COR-L47 (cell line): Measurements from ENCODE around the gene AMIGO1.

Experiments used
- DNase-seq: peaks from one replicate; lab custom pipeline; 2025; lab: John Stamatoyannopoulos, UW

Gene AMIGO1

GRCh38 chr1:109502364-109502851, 7.1 kb downstream of the AMIGO1 start:
- DNase-seq, result no peak

GRCh38 chr1:109501644-109502363, 7.7 kb downstream of the AMIGO1 start:
- DNase-seq, result no peak

GRCh38 chr1:109500941-109501381, 8.6 kb downstream of the AMIGO1 start:
- DNase-seq, result no peak

GRCh38 chr1:109499661-109500536, 9.6 kb downstream of the AMIGO1 start:
- DNase-seq, result peak; percentile 35

- DNase-seq, result no peak
These were observed 10.4 kb downstream of the AMIGO1 start for GRCh38 chr1:109499081-109499480.

GRCh38 chr1:109498161-109498801, 11.2 kb downstream of the AMIGO1 start:
- peak; percentile 34 for DNase-seq

GRCh38 chr1:109497449-109498160, 11.9 kb downstream of the AMIGO1 start:
- DNase-seq, result no peak

GRCh38 chr1:109495738-109496137, 13.8 kb downstream of the AMIGO1 start:
- DNase-seq, result no peak

- DNase-seq, result peak; percentile 72
These were observed 15.6 kb downstream of the AMIGO1 start, which contains the start of gene CYB561D1 for GRCh38 chr1:109493805-109494539. CYB561D1 (plus strand) TSS chr1:109494094; CDS start chr1:109494140, 46 bp downstream.

- DNase-seq, result no peak
These were observed 16.3 kb downstream of the AMIGO1 start for GRCh38 chr1:109493227-109493626.

- DNase-seq, result no peak
These were observed 16.7 kb downstream of the AMIGO1 start for GRCh38 chr1:109492779-109493178.

- no peak for DNase-seq
These were observed 18.2 kb downstream of the AMIGO1 start for GRCh38 chr1:109491372-109491771.

GRCh38 chr1:109490934-109491302, 18.6 kb downstream of the AMIGO1 start:
- DNase-seq, result no peak

GRCh38 chr1:109490029-109490933, 19.2 kb downstream of the AMIGO1 start:
- DNase-seq, result peak; percentile 43

GRCh38 chr1:109488696-109489095, 20.8 kb downstream of the AMIGO1 start:
- DNase-seq, result no peak

- no peak for DNase-seq
These were observed 21.3 kb downstream of the AMIGO1 start for GRCh38 chr1:109488201-109488600.

- DNase-seq, result no peak
These were observed 22.3 kb downstream of the AMIGO1 start for GRCh38 chr1:109487261-109487660.

- DNase-seq, result peak; percentile 12
These were observed 24.5 kb downstream of the AMIGO1 start for GRCh38 chr1:109485001-109485400.

GRCh38 chr1:109484519-109484975, 25.0 kb downstream of the AMIGO1 start:
- DNase-seq, result no peak
